BJ (cell line): ENCODE results near the gene FBP2. TPM values are rescaled to one million over a fixed set of nuclear protein-coding genes. Genes with fewer than 3 reads are reported as not detected.

Source experiments
- CTCF ChIA-PET: fragments of 350-600 bp; formaldehyde crosslinking; extraction: SDS; loops from one replicate; lab custom pipeline; 2021; ENCODE audit warnings: antibody characterized with exemption, inconsistent platforms; lab: Yijun Ruan, JAX
- POLR2A ChIA-PET: fragments of 300-600 bp; sonication (Branson Sonifier 250); formaldehyde crosslinking; extraction: SDS; loops from one replicate; lab custom pipeline; 2021; ENCODE audit warnings: antibody characterized with exemption; lab: Charles Lee
- DNase-seq: peaks from one replicate; pipeline ENCODE4 v3.0.0-alpha.2; 2011; ENCODE audit warnings: low read depth
- H3K27me3 ChIP-seq: 2 replicates; pipeline ENCODE4 v1.6.0; 2011; ENCODE audit warnings: low read length; ENCODE audit not compliant: control insufficient read depth, insufficient read depth
- H3K36me3 ChIP-seq: 2 replicates; pipeline ENCODE4 v1.5.1; 2011; ENCODE audit warnings: low read length; ENCODE audit not compliant: control insufficient read depth, insufficient read depth
- H3K4me3 ChIP-seq: 2 replicates; pipeline ENCODE4 v1.5.1; 2011; ENCODE audit warnings: low read depth, mild to moderate bottlenecking, control low read depth, low read length
- CTCF ChIP-seq: IDR thresholded peaks from 2 replicates; pipeline ENCODE4 v1.5.1; 2011; ENCODE audit warnings: low read depth, mild to moderate bottlenecking, control low read depth, inconsistent platforms, low read length, moderate library complexity; ENCODE audit not compliant: insufficient read depth
- polyA plus RNA-seq: library from polyadenylated mRNA; depleted of rRNA; stranded (reverse); fragments of >200 nt; gene quantifications from 2 replicates; pipeline ENCODE4 v1.2.3, GENCODE V29; 2011

Gene FBP2
- polyA plus RNA-seq, 1 experiment = not detected

- no peak overlapping the region for H3K4me3 ChIP-seq
- no peaks in the 10 kb centered on the region for H3K36me3 ChIP-seq
- ChIA-PET CTCF (interaction anchor here (0.6 kb wide), 1 partner anchor 300 kb away, joined by 3 read pairs; no protein-coding TSS in a partner anchor), POLR2A (no interaction called here)
- H3K27me3 ChIP-seq = peaks cover 7% of the 10 kb centered on the region
- no peak for DNase-seq
- TF ChIP-seq CTCF = no peak
Measured at GRCh38 chr9:94611638-94612068, 18.0 kb upstream of the FBP2 start.

GRCh38 chr9:94610181-94610606, 16.6 kb upstream of the FBP2 start:
- Histone ChIP-seq H3K36me3 (no peaks in the 10 kb centered on the region), H3K4me3 (no peak overlapping the region), H3K27me3 (peaks cover 12% of the 10 kb centered on the region)
- ChIA-PET POLR2A (no interaction called here), CTCF (interaction anchor here (0.6 to 1.1 kb wide), 2 partner anchors 13 to 257 kb away, joined by 3 read pairs; no protein-coding TSS in a partner anchor)
- no peak for DNase-seq
- no peak for TF ChIP-seq CTCF

GRCh38 chr9:94607423-94607691, 13.7 kb upstream of the FBP2 start:
- no peak for DNase-seq
- H3K27me3 ChIP-seq = peaks cover 18% of the 10 kb centered on the region
- TF ChIP-seq CTCF = no peak
- H3K4me3 ChIP-seq = no peak overlapping the region
- POLR2A ChIA-PET = no interaction called here
- CTCF ChIA-PET = no interaction called here
- H3K36me3 ChIP-seq = no peaks in the 10 kb centered on the region

GRCh38 chr9:94606646-94607422, 13.2 kb upstream of the FBP2 start:
- Histone ChIP-seq H3K27me3 (peaks cover 18% of the 10 kb centered on the region), H3K36me3 (no peaks in the 10 kb centered on the region), H3K4me3 (no peak overlapping the region)
- CTCF ChIA-PET = no interaction called here
- DNase-seq = no peak
- TF ChIP-seq CTCF = no peak
- POLR2A ChIA-PET = no interaction called here

- TF ChIP-seq CTCF = peak; percentile 75
- Histone ChIP-seq H3K27me3 (peaks cover 14% of the 10 kb centered on the region), H3K4me3 (no peak overlapping the region), H3K36me3 (no peaks in the 10 kb centered on the region)
- ChIA-PET POLR2A (no interaction called here), CTCF (interaction anchor here (1.3 kb wide), 1 partner anchor 13 kb away, joined by 5 read pairs; no protein-coding TSS in a partner anchor)
- no peak for DNase-seq
Measured at GRCh38 chr9:94603259-94604160, 9.9 kb upstream of the FBP2 start.
